ENCODE data around the gene GAK.

Gene GAK

DNA sequence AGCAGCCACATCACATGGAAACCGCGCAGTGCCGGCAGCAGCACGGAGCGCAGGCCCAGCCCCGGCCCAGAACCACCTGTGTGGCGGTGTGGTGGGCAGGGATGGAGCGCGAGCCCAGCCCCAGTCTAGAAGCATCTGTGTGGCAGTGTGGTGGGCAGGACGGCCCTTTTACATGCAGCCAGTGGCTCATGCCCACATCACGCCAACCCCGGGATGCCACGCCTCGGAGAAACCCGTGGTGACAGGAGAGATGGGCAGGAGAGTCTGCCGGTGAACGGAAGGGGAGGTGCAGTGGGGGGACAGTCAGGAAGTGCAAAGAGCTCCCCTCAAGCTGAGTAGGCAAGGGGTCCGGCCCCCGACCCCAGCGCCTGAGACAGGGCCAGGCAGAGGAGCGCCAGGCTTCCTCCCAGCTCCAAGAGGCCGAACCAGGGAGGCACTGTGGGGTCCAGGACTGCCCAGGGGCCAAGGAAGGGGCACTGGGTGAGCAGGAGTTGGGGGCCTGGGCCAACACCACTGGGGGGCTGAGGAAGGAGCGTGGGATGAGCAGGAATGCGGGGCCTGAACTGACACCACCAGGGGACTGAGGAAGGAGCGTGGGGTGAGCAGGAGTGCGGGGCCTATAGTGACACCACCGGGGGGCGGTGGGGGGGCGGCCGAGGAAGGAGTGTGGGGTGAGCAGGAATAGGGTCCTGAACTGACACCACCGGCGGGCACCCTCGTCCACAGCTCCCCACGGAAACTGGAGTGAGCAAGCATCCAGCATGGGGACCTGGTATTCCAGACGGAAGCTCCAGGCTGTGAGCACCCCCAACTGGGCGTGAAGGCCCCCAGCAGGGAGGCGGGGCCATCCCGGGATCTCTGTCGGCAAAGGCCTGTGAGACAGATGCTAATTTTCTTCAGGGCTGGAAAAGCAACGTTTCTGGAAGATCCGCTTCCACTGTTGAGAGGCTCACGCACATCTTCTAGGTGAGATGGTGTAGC is 28.8 kb downstream of the GAK start:
- CTCF ChIA-PET, result no interaction called here
- Mint-ChIP-seq H3K4me1 (no peaks in the 10 kb centered on the region), H3K27ac (no peak overlapping the region), H3K36me3 (peaks cover 50% of the 10 kb centered on the region), H3K9me3 (peaks cover 9% of the 10 kb centered on the region), H3K27me3 (no peaks in the 10 kb centered on the region), H3K4me3 (no peak overlapping the region)
- DNase-seq, result no peak

DNA sequence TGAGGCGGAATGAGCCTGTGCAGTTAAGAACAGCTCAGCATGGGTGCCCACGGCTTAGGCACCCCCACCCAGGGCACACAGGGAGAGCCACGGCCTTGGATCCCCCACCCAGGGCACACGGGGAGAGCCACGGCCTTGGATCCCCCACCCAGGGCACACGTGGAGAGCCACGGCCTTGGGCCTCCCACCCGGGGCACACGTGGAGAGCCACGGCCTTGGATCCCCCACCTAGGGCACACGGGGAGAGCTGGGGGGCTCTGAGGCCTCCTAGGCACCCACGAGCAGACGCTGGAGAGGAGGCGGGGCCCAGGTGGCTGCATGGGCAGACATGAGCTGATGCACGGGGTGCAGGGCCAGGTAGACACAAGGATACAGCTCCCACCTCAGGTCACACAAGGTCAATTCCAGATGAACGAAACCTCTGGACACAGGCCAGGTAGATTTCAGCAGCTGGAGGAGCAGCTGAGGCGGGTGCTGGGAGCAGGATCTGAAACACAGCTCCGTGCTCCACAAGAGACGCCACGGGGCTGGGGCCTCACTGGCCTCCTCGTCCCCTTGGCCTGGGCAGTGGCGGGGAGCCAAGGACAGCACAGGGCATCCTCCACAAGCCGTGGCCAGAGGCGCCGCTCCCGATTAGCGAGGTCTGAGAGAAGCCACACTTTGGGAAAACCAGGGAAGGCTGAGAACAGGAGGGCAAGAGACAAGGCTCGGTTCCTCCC is 30.8 kb downstream of the GAK start:
- Mint-ChIP-seq H3K27me3 (no peaks in the 10 kb centered on the region), H3K9me3 (peaks cover 4% of the 10 kb centered on the region), H3K36me3 (peaks cover 46% of the 10 kb centered on the region), H3K4me1 (no peaks in the 10 kb centered on the region), H3K4me3 (no peak overlapping the region), H3K27ac (no peak overlapping the region)
- CTCF ChIA-PET, result no interaction called here
- no peak for DNase-seq

DNA sequence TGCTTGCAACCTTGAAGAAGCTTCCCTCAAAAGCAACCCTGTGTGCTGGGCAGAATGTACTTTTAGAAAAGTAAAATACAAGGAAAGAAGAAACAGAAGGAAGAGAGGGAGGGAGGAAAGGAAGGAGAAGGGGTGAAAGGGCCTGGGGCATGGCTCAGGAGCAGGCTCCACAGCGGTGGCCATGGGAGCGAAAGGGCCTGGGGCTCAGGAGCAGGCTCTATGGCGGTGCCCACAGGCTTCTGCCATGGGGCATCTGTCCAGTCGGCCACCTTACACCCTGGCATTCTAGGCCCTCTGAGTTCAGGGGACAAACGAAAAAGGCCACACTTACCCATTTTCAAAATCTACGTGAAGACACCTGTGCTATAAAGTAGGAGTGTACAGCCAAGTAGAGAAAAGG is 31.4 kb downstream of the GAK start:
- H3K27ac Mint-ChIP-seq, result no peak overlapping the region
- DNase-seq, result no peak
- CTCF ChIA-PET, result no interaction called here
- no peaks in the 10 kb centered on the region for H3K4me1 Mint-ChIP-seq
- H3K4me3 Mint-ChIP-seq, result no peak overlapping the region
- H3K9me3 Mint-ChIP-seq, result peaks cover 2% of the 10 kb centered on the region
- H3K27me3 Mint-ChIP-seq, result no peaks in the 10 kb centered on the region
- peaks cover 42% of the 10 kb centered on the region for H3K36me3 Mint-ChIP-seq

DNA sequence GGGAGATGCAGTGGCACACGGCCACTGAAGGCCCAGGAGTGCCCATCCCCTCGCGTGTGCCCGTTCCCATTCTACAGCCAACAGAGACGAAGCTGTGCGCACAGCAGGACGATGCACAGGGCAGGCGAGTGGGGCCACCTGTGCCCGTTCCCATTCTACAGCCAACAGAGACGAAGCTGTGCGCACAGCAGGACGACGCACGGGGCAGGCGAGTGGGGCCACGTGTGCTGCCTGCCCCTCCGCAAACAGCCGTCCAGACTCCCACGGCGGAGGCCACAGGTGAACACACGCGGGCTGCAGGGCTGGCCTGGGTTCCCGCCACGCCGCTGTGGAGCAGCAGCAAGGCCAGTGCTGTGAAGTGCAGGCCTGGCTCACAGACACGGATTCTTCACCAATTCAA is 32.0 kb downstream of the GAK start:
- Mint-ChIP-seq H3K36me3 (peaks cover 36% of the 10 kb centered on the region), H3K4me1 (no peaks in the 10 kb centered on the region), H3K9me3 (no peaks in the 10 kb centered on the region), H3K27ac (no peak overlapping the region), H3K4me3 (no peak overlapping the region), H3K27me3 (no peaks in the 10 kb centered on the region)
- CTCF ChIA-PET, result no interaction called here
- DNase-seq, result no peak

DNA sequence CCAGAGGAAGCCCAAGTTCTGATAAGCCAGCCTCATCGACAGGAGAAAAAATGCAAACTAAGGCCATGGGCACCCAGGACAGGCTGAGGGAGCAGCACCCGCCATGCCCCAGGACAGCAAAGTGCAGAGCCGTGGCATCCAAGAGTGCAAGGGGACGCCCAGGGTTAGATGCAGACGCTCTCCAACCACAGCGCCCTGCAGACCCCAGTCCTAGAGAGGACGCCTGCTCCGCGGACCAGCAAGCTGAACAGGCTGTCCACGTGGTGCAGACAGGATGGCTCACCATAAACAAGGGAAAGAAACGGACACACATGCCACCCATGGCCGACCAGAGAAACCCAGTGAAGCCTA is 32.6 kb downstream of the GAK start:
- H3K4me3 Mint-ChIP-seq, result no peak overlapping the region

DNA sequence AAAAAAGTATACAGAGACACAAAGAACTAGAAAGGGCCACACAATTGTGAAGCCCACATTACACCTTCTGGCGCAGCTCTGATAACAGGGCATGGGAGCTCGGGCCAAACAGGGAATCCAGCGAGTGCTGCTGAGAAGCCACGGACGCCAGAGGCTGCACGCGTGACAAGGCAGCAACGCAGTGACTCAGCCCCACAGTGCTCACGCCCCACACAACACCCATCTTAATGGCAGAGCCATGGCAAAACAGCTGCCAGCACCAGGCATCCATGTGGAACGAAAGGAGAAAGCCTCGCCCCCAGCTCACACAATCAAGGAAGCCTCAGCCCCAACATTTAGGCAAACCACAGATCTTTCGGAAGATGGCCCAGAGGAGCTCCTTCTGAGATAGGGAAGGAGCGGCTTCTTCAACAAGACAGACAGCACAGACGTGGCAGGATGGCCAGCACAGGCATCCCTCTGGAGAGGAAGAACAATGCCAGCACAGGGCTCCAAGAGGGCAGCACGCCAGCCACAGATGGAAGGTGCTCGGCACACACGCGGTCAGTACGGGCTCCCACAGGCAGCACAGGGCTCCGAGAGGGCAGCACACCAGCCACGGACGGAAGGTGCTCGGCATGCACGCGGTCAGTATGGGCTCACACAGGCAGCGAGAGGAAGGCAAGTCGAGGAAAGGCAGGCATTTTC is 33.1 kb downstream of the GAK start:
- DNase-seq, result no peak
- H3K27ac Mint-ChIP-seq, result peak overlapping the region; percentile 64
- CTCF ChIA-PET, result no interaction called here

More for the DNA sequence above, 32.6 kb downstream of the GAK start:
- no peaks in the 10 kb centered on the region for H3K9me3 Mint-ChIP-seq
- DNase-seq, result no peak
- H3K27ac Mint-ChIP-seq, result no peak overlapping the region
- CTCF ChIA-PET, result no interaction called here
- peaks cover 32% of the 10 kb centered on the region for H3K36me3 Mint-ChIP-seq
- H3K4me1 Mint-ChIP-seq, result no peaks in the 10 kb centered on the region
- no peaks in the 10 kb centered on the region for H3K27me3 Mint-ChIP-seq

DNA sequence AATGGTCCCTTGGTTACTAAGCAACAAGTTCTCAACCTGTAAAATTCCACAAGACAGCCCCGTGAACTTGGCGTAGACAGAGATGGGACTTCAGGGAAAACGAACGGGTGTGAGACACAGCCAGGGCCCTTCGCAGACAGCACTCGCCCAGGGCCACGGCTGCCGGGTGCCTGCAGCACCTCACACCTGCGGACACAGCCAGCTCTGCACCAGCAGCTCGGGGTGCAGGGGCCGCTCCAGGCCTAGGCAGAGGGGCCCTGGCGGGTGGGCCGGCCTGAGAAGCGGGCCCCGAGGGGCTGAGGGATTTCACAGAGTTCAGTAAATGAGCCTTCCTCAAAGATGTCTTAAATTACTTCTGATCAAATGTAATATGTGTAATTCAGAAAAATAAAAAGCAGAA is 34.0 kb downstream of the GAK start:
- CTCF ChIA-PET, result interaction anchor here (0.8 kb wide), 1 partner anchor 233 kb away, joined by 3 read pairs; no protein-coding TSS in a partner anchor
- no peak for DNase-seq
- peaks cover 33% of the 10 kb centered on the region for H3K36me3 Mint-ChIP-seq
- H3K4me3 Mint-ChIP-seq, result no peak overlapping the region
- H3K27me3 Mint-ChIP-seq, result no peaks in the 10 kb centered on the region
- H3K4me1 Mint-ChIP-seq, result no peaks in the 10 kb centered on the region
- no peaks in the 10 kb centered on the region for H3K9me3 Mint-ChIP-seq
- no peak overlapping the region for H3K27ac Mint-ChIP-seq

More for the DNA sequence above, 33.1 kb downstream of the GAK start:
- Mint-ChIP-seq H3K4me1 (no peaks in the 10 kb centered on the region), H3K36me3 (peaks cover 32% of the 10 kb centered on the region), H3K9me3 (no peaks in the 10 kb centered on the region), H3K4me3 (no peak overlapping the region), H3K27me3 (no peaks in the 10 kb centered on the region)

DNA sequence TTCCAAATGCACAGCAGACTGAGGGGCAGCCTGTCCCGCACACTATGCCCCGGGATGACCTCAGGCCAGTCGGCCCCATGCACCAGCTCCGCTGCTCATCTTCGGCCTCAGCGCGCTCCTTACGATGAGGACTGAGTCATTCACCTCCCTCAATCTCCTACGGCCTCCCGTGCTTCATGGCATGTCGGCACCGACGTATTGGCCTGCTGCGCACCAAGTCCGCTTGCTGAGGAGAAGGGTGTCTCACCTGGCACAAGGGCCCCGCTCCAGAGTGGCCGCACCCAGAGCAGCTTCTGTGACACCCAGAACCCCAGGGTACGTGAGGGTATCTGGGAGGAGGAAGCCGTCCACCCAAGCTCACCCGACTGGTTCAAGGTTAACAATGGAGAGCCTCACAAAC is 35.5 kb downstream of the GAK start:
- Mint-ChIP-seq H3K27ac (no peak overlapping the region), H3K9me3 (no peaks in the 10 kb centered on the region), H3K27me3 (no peaks in the 10 kb centered on the region), H3K4me1 (no peaks in the 10 kb centered on the region), H3K4me3 (no peak overlapping the region), H3K36me3 (peaks cover 27% of the 10 kb centered on the region)
- CTCF ChIA-PET, result interaction anchor here (0.9 kb wide), 1 partner anchor 12 kb away, joined by 3 read pairs; no protein-coding TSS in a partner anchor
- DNase-seq, result no peak

DNA sequence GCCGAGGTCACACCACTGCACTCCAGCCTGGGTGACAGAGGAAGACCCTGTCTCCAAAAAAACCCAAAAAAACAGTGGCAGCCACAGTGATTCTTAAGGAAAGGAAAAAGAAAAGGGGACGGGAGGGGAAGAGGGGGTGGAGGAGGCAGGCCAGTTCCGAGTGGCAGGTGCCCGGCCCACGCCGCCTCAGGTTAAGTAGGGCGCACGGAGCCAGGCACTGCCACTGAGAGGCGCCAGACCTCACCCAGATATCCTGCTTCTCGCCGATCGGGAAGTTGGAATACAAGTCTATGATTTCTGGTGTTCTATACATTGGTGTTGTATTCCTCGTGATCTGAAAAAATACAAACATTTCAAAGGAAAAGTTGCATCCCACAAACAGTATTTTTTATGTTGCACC is 35.9 kb downstream of the GAK start:
- Mint-ChIP-seq H3K27me3 (no peaks in the 10 kb centered on the region), H3K4me1 (no peaks in the 10 kb centered on the region), H3K27ac (no peak overlapping the region), H3K36me3 (peaks cover 30% of the 10 kb centered on the region), H3K9me3 (no peaks in the 10 kb centered on the region), H3K4me3 (no peak overlapping the region)
- CTCF ChIA-PET, result no interaction called here
- DNase-seq, result no peak

DNA sequence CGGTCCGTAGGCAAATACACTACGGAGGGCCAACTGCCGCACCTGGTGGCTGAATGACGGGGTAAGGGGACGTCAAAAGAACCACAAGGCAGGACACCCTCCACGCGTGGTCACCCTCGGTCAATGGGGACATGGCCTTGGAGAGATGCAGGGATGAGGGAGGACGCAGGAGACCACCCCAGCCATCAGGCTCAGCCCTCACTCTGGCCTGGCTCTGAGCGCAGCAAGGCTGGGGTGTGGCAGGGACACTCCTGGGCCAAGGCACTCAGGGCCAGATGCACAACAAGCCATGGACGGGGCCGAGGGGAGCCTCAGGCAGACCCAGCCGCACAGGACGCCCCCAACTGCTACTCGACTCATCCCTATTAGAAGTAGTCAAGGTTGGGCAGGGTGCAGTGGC is 36.5 kb downstream of the GAK start:
- Mint-ChIP-seq H3K9me3 (no peaks in the 10 kb centered on the region), H3K36me3 (peaks cover 32% of the 10 kb centered on the region), H3K27me3 (no peaks in the 10 kb centered on the region), H3K4me3 (no peak overlapping the region), H3K27ac (no peak overlapping the region), H3K4me1 (no peaks in the 10 kb centered on the region)
- CTCF ChIA-PET, result no interaction called here
- no peak for DNase-seq

DNA sequence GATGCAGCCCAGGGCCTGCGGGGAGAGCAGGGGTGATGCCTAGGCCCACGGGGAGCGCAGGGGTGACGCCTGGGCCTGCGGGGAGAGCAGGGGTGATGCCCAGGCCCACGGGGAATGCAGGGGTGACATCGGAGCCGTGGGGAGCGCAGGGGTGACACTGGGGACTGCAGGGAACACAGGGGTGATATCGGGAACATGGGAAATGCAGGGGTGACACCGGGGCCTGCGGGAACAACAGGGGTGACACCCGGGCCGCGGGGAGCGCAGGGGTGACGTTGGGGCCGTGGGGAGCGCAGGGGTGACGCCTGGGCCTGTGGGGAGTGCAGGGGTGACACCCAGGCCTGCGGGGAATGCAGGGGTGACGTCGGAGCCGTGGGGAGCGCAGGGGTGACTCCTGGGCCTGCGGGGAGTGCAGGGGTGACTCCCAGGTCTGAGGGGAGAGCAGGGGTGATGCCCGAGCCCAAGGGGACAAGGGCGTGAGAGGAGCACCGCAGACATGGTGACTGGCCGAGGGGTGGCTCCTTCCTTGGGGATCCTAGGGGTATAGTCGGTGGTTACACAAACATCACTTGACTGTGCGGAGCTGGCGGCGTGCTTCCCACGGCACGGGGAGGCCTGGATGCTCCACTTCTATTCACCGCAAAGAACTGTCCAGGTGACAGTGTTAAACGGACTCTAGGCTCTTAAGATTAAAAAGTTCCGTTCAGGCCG is 38.0 kb downstream of the GAK start:
- H3K9me3 Mint-ChIP-seq, result no peaks in the 10 kb centered on the region
- CTCF ChIA-PET, result no interaction called here
- no peak for DNase-seq
- H3K4me1 Mint-ChIP-seq, result no peaks in the 10 kb centered on the region
- H3K4me3 Mint-ChIP-seq, result no peak overlapping the region
- H3K27ac Mint-ChIP-seq, result no peak overlapping the region
- peaks cover 30% of the 10 kb centered on the region for H3K36me3 Mint-ChIP-seq
- H3K27me3 Mint-ChIP-seq, result no peaks in the 10 kb centered on the region

DNA sequence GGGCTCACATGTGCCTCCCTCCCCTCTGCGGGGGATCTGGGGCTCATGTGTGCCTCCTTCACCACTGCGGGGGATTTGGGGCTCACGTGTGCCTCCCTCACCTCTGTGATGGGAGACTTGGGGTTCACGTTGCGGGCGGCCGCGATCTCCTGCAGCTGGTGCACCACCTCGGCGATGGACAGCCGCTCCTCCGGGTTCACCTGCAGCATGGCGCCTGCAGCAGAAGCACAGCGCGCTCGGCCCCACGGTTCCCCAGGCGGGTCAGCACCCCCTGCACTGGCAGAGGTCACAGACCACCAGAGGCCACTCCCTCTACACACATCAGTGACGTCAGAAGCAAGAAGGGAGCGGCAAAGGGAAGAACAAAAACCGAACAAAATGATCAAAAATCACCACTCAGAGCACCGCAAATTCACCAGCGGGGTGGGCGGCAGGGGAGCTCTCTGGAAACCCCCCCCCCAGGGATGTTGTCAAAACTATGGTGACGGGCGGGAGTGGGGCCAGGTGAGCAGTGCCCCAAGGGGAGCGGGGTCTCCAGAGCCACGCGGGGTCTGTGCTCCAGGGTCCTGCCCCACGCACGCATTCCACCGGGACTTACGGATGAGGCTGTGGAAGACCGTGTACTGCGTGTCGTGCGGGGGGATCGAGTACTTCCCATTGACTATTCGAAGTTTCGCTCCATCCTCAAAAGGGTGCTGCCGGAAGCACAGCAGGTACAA is 38.7 kb downstream of the GAK start:
- CTCF ChIA-PET, result no interaction called here
- DNase-seq, result no peak
- H3K9me3 Mint-ChIP-seq, result no peaks in the 10 kb centered on the region
- H3K27me3 Mint-ChIP-seq, result no peaks in the 10 kb centered on the region
- H3K4me1 Mint-ChIP-seq, result no peaks in the 10 kb centered on the region
- H3K36me3 Mint-ChIP-seq, result peaks cover 31% of the 10 kb centered on the region
- H3K27ac Mint-ChIP-seq, result no peak overlapping the region
- no peak overlapping the region for H3K4me3 Mint-ChIP-seq

DNA sequence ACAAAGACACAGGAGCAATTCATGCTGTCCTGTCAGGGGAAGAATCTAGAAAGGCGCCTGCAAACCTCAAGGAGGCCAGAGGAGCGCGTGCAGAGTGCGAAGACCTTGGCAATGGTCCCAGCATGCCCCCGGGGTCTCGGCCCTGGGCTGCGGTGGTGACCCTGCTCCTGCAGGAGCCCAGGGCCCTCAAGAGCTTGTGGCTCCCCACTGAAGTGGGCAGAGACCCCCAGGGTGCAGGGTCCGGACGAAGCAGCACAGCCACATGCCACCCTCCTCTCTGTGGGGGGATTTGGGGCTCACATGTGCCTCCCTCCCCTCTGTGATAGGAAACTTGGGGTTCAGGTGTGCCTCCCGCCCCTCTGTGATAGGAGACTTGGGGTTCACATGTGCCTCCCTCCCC is 39.3 kb downstream of the GAK start:
- Mint-ChIP-seq H3K4me1 (no peaks in the 10 kb centered on the region), H3K27me3 (no peaks in the 10 kb centered on the region), H3K36me3 (peaks cover 37% of the 10 kb centered on the region), H3K4me3 (no peak overlapping the region), H3K9me3 (peaks cover 1% of the 10 kb centered on the region), H3K27ac (no peak overlapping the region)
- no peak for DNase-seq
- CTCF ChIA-PET, result no interaction called here
